Activated naive CD4-positive, alpha-beta T cell (primary cell): ENCODE data around the gene TUBB.
A peak's percentile ranks its signal among the peaks of the same experiment; 100 is the strongest.

Source experiments
- DNase-seq, 4 experiments: peaks; one replicate each; lab custom pipeline; 2025; lab: John Stamatoyannopoulos, UW

TUBB gene

GRCh38 chr6:30719791-30720737 lies at the start of gene TUBB:
TSS of gene TUBB (plus strand) at chr6:30720352. CDS start at chr6:30720507, 155 bp downstream.
- peak; percentile 81 to 92 (median 84) for DNase-seq

- no peak for DNase-seq
Measured at GRCh38 chr6:30670760-30671527, 49.2 kb upstream of the TUBB start.

- DNase-seq, result peak; percentile 60 to 78 (median 70)
Measured at GRCh38 chr6:30672445-30673253, 47.5 kb upstream of the TUBB start, which contains the start of gene DHX16. TSS of gene DHX16 (minus strand) at chr6:30673006. CDS start at chr6:30672841, 165 bp downstream.

- no peak for DNase-seq
Measured at GRCh38 chr6:30676660-30677285, 43.4 kb upstream of the TUBB start.

- DNase-seq, result peak; percentile 77 to 95 (median 93)
Measured at GRCh38 chr6:30678964-30679726, 41.0 kb upstream of the TUBB start.

GRCh38 chr6:30679765-30680535 lies 40.2 kb upstream of the TUBB start:
- no peak for DNase-seq

- DNase-seq, result no peak
Measured at GRCh38 chr6:30681766-30682142, 38.4 kb upstream of the TUBB start.

- peak; percentile 35 to 85 (median 64) for DNase-seq
Measured at GRCh38 chr6:30682143-30683117, 37.7 kb upstream of the TUBB start.

- no peak for DNase-seq
Measured at GRCh38 chr6:30683183-30683979, 36.8 kb upstream of the TUBB start.

- DNase-seq, result no peak
Measured at GRCh38 chr6:30683980-30684338, 36.2 kb upstream of the TUBB start.

- DNase-seq, result peak in 2 of 4 experiments; percentile 22 to 41
Measured at GRCh38 chr6:30684386-30685156, 35.6 kb upstream of the TUBB start.

- no peak for DNase-seq
Measured at GRCh38 chr6:30685157-30686008, 34.8 kb upstream of the TUBB start.

GRCh38 chr6:30686009-30686907 lies 33.9 kb upstream of the TUBB start, which contains the start of gene PPP1R18:
TSS of gene PPP1R18 (minus strand) at chr6:30686645. CDS start at chr6:30686018, 627 bp downstream.
- DNase-seq, result peak; percentile 33 to 82 (median 58)

- peak in 3 of 4 experiments; percentile 37 to 62 (median 47) for DNase-seq
Measured at GRCh38 chr6:30686908-30687658, 33.1 kb upstream of the TUBB start.
